Epithelial cell of proximal tubule (primary cell): ENCODE measurements around the gene HBZ. TPM values are rescaled to one million over a fixed set of nuclear protein-coding genes. Genes with fewer than 3 reads are reported as not detected.
A peak's percentile ranks its signal among the peaks of the same experiment; 100 is the strongest.
"Not testable (repeated sequence)": the region's sequence is repeated elsewhere in the genome, so short reads cannot be mapped to it uniquely, and the experiment has no call there.

Experiments
- DNase-seq: peaks from one replicate; pipeline ENCODE4 v3.0.0-alpha.2; 2011; ENCODE audit warnings: low read depth
- H3K4me3 ChIP-seq: 2 replicates; pipeline ENCODE4 v1.5.1; 2011; ENCODE audit warnings: low read depth, mild to moderate bottlenecking, low read length
- total RNA-seq: library from RNA; depleted of rRNA; stranded (reverse); fragments of >200 nt; gene quantifications from 2 replicates; pipeline ENCODE4 v1.2.3, GENCODE V29; 2015
- TF ChIP-seq, protein P1 (sequence below): conservative IDR thresholded peaks from 2 replicates; pipeline ENCODE4 v1.5.1; 2012; ENCODE audit warnings: low read depth, mild to moderate bottlenecking, low read length

HBZ gene
- total RNA-seq, 1 donor from 2014 or later: not detected

DNA sequence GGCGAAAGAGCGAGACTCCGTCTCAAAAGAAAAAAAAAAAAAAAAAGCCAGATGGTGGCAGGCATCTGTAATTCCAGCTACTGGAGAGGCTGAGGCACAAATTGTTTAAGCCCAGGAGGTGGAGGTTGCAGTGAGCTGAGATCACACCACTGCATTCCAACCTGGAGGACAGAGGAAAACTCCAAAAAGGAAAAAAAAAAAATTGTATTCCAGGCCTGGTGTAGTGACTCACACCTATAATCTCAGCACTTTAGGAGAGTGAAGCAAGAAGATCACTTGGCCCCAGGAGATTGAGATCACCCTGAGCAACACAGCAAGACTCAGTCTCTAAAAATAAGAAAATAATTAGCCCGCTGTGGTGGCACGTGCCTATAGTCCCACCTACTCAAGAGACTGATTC, 47.9 kb downstream of the HBZ start:
- no peak overlapping the region for H3K4me3 ChIP-seq
- peak; percentile 42 for DNase-seq
- TF ChIP-seq, protein P1, sequence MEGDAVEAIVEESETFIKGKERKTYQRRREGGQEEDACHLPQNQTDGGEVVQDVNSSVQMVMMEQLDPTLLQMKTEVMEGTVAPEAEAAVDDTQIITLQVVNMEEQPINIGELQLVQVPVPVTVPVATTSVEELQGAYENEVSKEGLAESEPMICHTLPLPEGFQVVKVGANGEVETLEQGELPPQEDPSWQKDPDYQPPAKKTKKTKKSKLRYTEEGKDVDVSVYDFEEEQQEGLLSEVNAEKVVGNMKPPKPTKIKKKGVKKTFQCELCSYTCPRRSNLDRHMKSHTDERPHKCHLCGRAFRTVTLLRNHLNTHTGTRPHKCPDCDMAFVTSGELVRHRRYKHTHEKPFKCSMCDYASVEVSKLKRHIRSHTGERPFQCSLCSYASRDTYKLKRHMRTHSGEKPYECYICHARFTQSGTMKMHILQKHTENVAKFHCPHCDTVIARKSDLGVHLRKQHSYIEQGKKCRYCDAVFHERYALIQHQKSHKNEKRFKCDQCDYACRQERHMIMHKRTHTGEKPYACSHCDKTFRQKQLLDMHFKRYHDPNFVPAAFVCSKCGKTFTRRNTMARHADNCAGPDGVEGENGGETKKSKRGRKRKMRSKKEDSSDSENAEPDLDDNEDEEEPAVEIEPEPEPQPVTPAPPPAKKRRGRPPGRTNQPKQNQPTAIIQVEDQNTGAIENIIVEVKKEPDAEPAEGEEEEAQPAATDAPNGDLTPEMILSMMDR: no peak

DNA sequence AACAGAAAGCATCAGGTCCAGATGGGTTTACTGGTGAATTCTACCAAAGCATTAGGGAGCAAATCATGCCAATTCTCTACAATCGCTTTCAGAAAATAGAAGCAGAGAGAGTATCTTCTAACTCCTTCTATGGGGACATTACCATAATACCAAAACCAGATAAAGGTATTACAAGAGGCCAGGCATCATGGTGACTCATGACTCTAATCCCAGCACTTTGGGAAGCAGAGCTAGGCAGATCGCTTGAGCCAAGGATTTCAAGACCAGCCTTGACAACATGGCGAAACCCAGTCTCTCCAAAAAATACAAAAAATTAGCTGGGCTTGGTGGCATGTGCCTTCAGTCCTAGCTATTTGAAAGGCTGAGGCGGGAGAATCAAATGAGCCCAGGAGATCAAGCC, 50.8 kb downstream of the HBZ start:
- TF ChIP-seq, protein P1: no peak
- no peak overlapping the region for H3K4me3 ChIP-seq

DNA sequence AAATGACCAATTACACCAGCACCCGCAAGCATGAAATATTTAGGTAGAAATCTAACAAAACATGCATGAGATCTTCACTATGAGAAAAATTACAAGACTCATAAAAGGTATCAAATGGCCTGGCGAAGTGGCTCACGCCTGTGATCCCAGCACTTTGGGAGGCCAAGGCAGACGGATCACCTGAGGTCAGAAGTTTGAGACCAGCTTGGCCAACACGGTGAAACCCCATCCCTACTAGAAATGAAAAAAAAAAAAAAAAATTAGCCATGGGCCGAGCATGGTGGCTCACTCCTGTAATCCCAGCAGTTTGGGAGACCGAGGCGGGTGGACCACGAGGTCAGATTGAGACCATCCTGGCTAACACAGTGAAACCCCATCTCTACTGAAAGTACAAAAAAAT, 51.6 kb downstream of the HBZ start:
- not testable (repeated sequence) for DNase-seq, H3K4me3 ChIP-seq

More for the DNA sequence above, 50.8 kb downstream of the HBZ start:
- DNase-seq: no peak

Other genes starting within 250 kb of the HBZ start
- 9.4 and 23.7 TPM in 2 replicates for gene POLR3K, start 99.0 kb upstream of the HBZ start, total RNA-seq
- 53.9 and 78.1 TPM in 2 replicates for gene SNRNP25, start 98.8 kb upstream of the HBZ start, total RNA-seq
- gene RHBDF1, start 80.0 kb upstream of the HBZ start, total RNA-seq: 17.5 and 21.2 TPM in 2 replicates
- 92.8 and 223 TPM in 2 replicates for gene MPG, start 74.4 kb upstream of the HBZ start, total RNA-seq
- gene NPRL3, start 14.0 kb upstream of the HBZ start, total RNA-seq: 12.2 and 14.4 TPM in 2 replicates
- gene HBM, start 13.3 kb downstream of the HBZ start, total RNA-seq: not detected in 2 replicates
- gene HBA2, start 20.2 kb downstream of the HBZ start, total RNA-seq: not detected in 2 replicates
- gene HBA1, start 24.0 kb downstream of the HBZ start, total RNA-seq: not detected in 2 replicates
- gene HBQ1, start 27.8 kb downstream of the HBZ start, total RNA-seq: 1.5 and 12.1 TPM in 2 replicates
- 49.3 and 77.6 TPM in 2 replicates for gene LUC7L, start 76.8 kb downstream of the HBZ start, total RNA-seq
- 67.3 and 87.6 TPM in 2 replicates for gene FAM234A, start 82.2 kb downstream of the HBZ start, total RNA-seq
- 1.0 TPM in 1 of 2 replicates, not detected in the other for gene RGS11, start 123.3 kb downstream of the HBZ start, total RNA-seq
- 0.29 TPM in 1 of 2 replicates, not detected in the other for gene ARHGDIG, start 127.9 kb downstream of the HBZ start, total RNA-seq
- gene PDIA2, start 130.5 kb downstream of the HBZ start, total RNA-seq: not detected in 2 replicates
- gene AXIN1, start 200.1 kb downstream of the HBZ start, total RNA-seq: 33.9 and 36.0 TPM in 2 replicates
- 188 and 253 TPM in 2 replicates for gene MRPL28, start 217.9 kb downstream of the HBZ start, total RNA-seq
- gene PGAP6, start 229.3 kb downstream of the HBZ start, total RNA-seq: 69.3 and 87.2 TPM in 2 replicates
- 82.3 and 93.2 TPM in 2 replicates for gene NME4, start 244.6 kb downstream of the HBZ start, total RNA-seq
- gene DECR2, start 249.2 kb downstream of the HBZ start, total RNA-seq: 12.9 and 20.8 TPM in 2 replicates